ENCODE results near the gene DHRSX.

DHRSX gene

GRCh38 chrX:2488621-2489285 lies 12.0 kb downstream of the DHRSX start:
- H3K4me3 ChIP-seq (ENCODE audit: low read depth, low read length), result no peak overlapping the region
- CTCF ChIA-PET, result no interaction called here
- peaks cover 30 to 51% of the 10 kb centered on the region in 2 experiments for H3K36me3 ChIP-seq (ENCODE audit: control insufficient read depth in 2 of 2, insufficient read depth in 1 of 2, low read length in 2 of 2)
- no peaks in the 10 kb centered on the region for H3K4me1 ChIP-seq (ENCODE audit: control insufficient read depth, insufficient read depth, low read length)
- no peak overlapping the region for H3K27ac ChIP-seq (ENCODE audit: extremely low read depth, low read depth, low read length)
- POLR2A ChIA-PET, result no interaction called here
- no peaks in the 10 kb centered on the region for H3K9me3 ChIP-seq (ENCODE audit: control insufficient read depth, insufficient read depth, low read depth, low read length)
- TF ChIP-seq ZSCAN18 (tag by site-specific recombination; IDR thresholded peaks at IDR 0.05) (no peak), RBAK (tag by site-specific recombination; IDR thresholded peaks at IDR 0.05) (no peak), ZNF155 (tag by site-specific recombination; IDR thresholded peaks at IDR 0.05) (no peak), ZNF37A (tag by site-specific recombination; IDR thresholded peaks at IDR 0.05) (no peak), OVOL3 (tag by site-specific recombination; IDR thresholded peaks at IDR 0.05) (no peak), ZBTB6 (tag by site-specific recombination; IDR thresholded peaks at IDR 0.05) (no peak), ZNF626 (tag by site-specific recombination; IDR thresholded peaks at IDR 0.05) (no peak), ZNF132 (tag by site-specific recombination; IDR thresholded peaks at IDR 0.05; ENCODE audit: borderline replicate concordance) (no peak), TCF7L2 (IDR thresholded peaks at IDR 0.05; ENCODE audit: borderline replicate concordance, low read depth, low read length) (no peak), ZNF629 (tag by site-specific recombination; IDR thresholded peaks at IDR 0.05) (no peak), YY2 (tag by site-specific recombination; IDR thresholded peaks at IDR 0.05) (no peak), ZXDB (tag by site-specific recombination; IDR thresholded peaks at IDR 0.05) (no peak), ZNF2 (tag by site-specific recombination; IDR thresholded peaks at IDR 0.05) (no peak), GLI4 (tag by site-specific recombination; IDR thresholded peaks at IDR 0.05) (no peak), ZNF202 (tag by site-specific recombination; IDR thresholded peaks at IDR 0.05; ENCODE audit: borderline replicate concordance) (no peak)

GRCh38 chrX:2487366-2487765 lies 13.4 kb downstream of the DHRSX start:
- no peaks in the 10 kb centered on the region for H3K4me1 ChIP-seq (ENCODE audit: control insufficient read depth, insufficient read depth, low read length)
- ChIA-PET CTCF (no interaction called here), POLR2A (no interaction called here)
- H3K36me3 ChIP-seq (ENCODE audit: control insufficient read depth in 2 of 2, insufficient read depth in 1 of 2, low read length in 2 of 2), result peaks cover 27 to 51% of the 10 kb centered on the region in 2 experiments
- no peak overlapping the region for H3K27ac ChIP-seq (ENCODE audit: extremely low read depth, low read depth, low read length)
- no peak overlapping the region for H3K4me3 ChIP-seq (ENCODE audit: low read depth, low read length)
- TF ChIP-seq ZNF623 (tag by site-specific recombination; IDR thresholded peaks at IDR 0.05), result no peak
- TF ChIP-seq ZNF791 (tag by site-specific recombination; IDR thresholded peaks at IDR 0.05), result no peak
- TF ChIP-seq ZNF670 (tag by site-specific recombination; IDR thresholded peaks at IDR 0.05; ENCODE audit: low read depth), result no peak
- TF ChIP-seq YY2 (tag by site-specific recombination; IDR thresholded peaks at IDR 0.05), result no peak
- TF ChIP-seq ZNF488 (tag by site-specific recombination; IDR thresholded peaks at IDR 0.05), result no peak
- TF ChIP-seq ZNF341 (tag by site-specific recombination; IDR thresholded peaks at IDR 0.05; ENCODE audit: low read depth), result no peak
- no peak for TF ChIP-seq ZSCAN4 (tag by site-specific recombination; IDR thresholded peaks at IDR 0.05)
- TF ChIP-seq BCL11B (tag by site-specific recombination; IDR thresholded peaks at IDR 0.05; ENCODE audit: low read depth), result no peak
- TF ChIP-seq KLF16 (tag by site-specific recombination; IDR thresholded peaks at IDR 0.05), result no peak
- TF ChIP-seq ZNF19 (tag by site-specific recombination; IDR thresholded peaks at IDR 0.05; ENCODE audit: low read depth), result no peak
- no peak for TF ChIP-seq ZBTB26 (tag by site-specific recombination; optimal IDR thresholded peaks at IDR 0.05)
- TF ChIP-seq ZNF24 (tag by site-specific recombination; IDR thresholded peaks at IDR 0.05), result no peak
- H3K9me3 ChIP-seq (ENCODE audit: control insufficient read depth, insufficient read depth, low read depth, low read length), result no peaks in the 10 kb centered on the region

Data from HEK293 (cell line).